T-cell (primary cell): ENCODE results near the gene DGKH. TPM values are rescaled to one million over a fixed set of nuclear protein-coding genes. Genes with fewer than 3 reads are reported as not detected.

Experiments
- ATAC-seq, 4 experiments: fragments of 200-7000 bp in 3 of 4; fragments of 150-1000 bp in 1 of 4; cut with Tn5 transposase; replicated peaks in 1 of 4; 1 replicate in 3 of 4; 2 replicates in 1 of 4; pipeline ENCODE4 v1.10.0; 2021; ENCODE audit warnings: moderate library complexity in 3 of 4, mild to moderate bottlenecking in 2 of 4, moderate number of reproducible peaks in 1 of 4
- CTCF ChIA-PET, 2 donors: fragments of 300-600 bp; sonication (Branson Sonifier 250); formaldehyde crosslinking; loops; one replicate each; lab custom pipeline; 2022; ENCODE audit warnings: antibody characterized with exemption in 2 of 2; lab: Charles Lee
- POLR2A ChIA-PET, 2 donors: fragments of 300-600 bp; sonication (Branson Sonifier 250); formaldehyde crosslinking; loops; one replicate each; lab custom pipeline; 2022; ENCODE audit warnings: antibody characterized with exemption in 2 of 2; lab: Charles Lee
- DNase-seq, 35 experiments: peaks; one replicate each; pipeline versions ENCODE4 v3.0.0 to v3.0.0-alpha.2; 2013 to 2023
- H3K27ac ChIP-seq: one replicate; pipeline ENCODE4 v1.5.1; 2013; ENCODE audit warnings: low read length
- H3K27me3 ChIP-seq, 2 experiments: replicated peaks in 1 of 2; 1 replicate in 1 of 2; 2 replicates in 1 of 2; pipeline versions ENCODE4 v1.6.1 to v1.7.0; 2013; ENCODE audit warnings: low read length in 1 of 2, mixed read lengths in 1 of 2; ENCODE audit not compliant: control insufficient read depth in 2 of 2, insufficient read depth in 2 of 2; ENCODE audit errors: extremely low read depth in 1 of 2
- H3K36me3 ChIP-seq, 2 donors: 1 replicate in 1 of 2; 2 replicates in 1 of 2; pipeline versions ENCODE4 v1.6.1 to v1.7.0; 2013; ENCODE audit warnings: low read length in 1 of 2; ENCODE audit not compliant: control insufficient read depth in 2 of 2, insufficient read depth in 1 of 2; ENCODE audit errors: extremely low read depth in 1 of 2
- H3K4me1 ChIP-seq, 2 experiments: 1 replicate in 1 of 2; 2 replicates in 1 of 2; pipeline versions ENCODE4 v1.6.1 to v1.7.0; 2013; ENCODE audit warnings: low read length in 2 of 2, mixed read lengths in 1 of 2; ENCODE audit not compliant: insufficient read depth in 2 of 2, control insufficient read depth in 1 of 2; ENCODE audit errors: extremely low read depth in 1 of 2
- H3K4me3 ChIP-seq, 2 donors: 1 replicate in 1 of 2; 2 replicates in 1 of 2; pipeline versions ENCODE4 v1.5.1 to v1.7.0; 2013; ENCODE audit warnings: mild to moderate bottlenecking in 2 of 2, low read length in 1 of 2, moderate library complexity in 1 of 2; ENCODE audit not compliant: control insufficient read depth in 1 of 2; ENCODE audit errors: extremely low read depth in 1 of 2
- H3K9me3 ChIP-seq: 2 replicates; pipeline ENCODE4 v1.7.0; 2013
- H3K27ac Mint-ChIP-seq, 2 donors: one replicate each; pipeline ENCODE4 v1.8.0; 2020 to 2021; ENCODE audit warnings: mild to moderate bottlenecking in 2 of 2, mixed read lengths in 2 of 2
- H3K27me3 Mint-ChIP-seq, 2 donors: one replicate each; pipeline ENCODE4 v1.8.0; 2021 to 2022; ENCODE audit warnings: mixed read lengths in 2 of 2
- H3K36me3 Mint-ChIP-seq: one replicate; pipeline ENCODE4 v1.8.0; 2021; ENCODE audit warnings: mixed read lengths
- H3K4me1 Mint-ChIP-seq, 3 donors: one replicate each; pipeline ENCODE4 v1.8.0; 2020 to 2022; ENCODE audit warnings: mixed read lengths in 3 of 3, mild to moderate bottlenecking in 1 of 3
- H3K4me3 Mint-ChIP-seq, 3 donors: one replicate each; pipeline ENCODE4 v1.8.0; 2020 to 2022; ENCODE audit warnings: mild to moderate bottlenecking in 3 of 3, mixed read lengths in 3 of 3, moderate library complexity in 3 of 3
- H3K9me3 Mint-ChIP-seq, 3 donors: one replicate each; pipeline ENCODE4 v1.8.0; 2020 to 2022; ENCODE audit warnings: mixed read lengths in 3 of 3
- WGBS: methylation state at CpG from one replicate; pipeline ENCODE4 v1.1.5; 2013; ENCODE audit warnings: missing lambda C conversion rate; ENCODE audit not compliant: insufficient coverage; 5-methylcytosine and 5-hydroxymethylcytosine counted together
- total RNA-seq, 35 experiments: library from RNA in 6 of 35; stranded (reverse) in 6 of 35; fragments of 120-200 nt in 1 of 35; gene quantifications; one replicate each; pipeline versions ENCODE4 v1.2.1 to v1.2.4 and lab custom pipeline; 2013 to 2026

The DGKH gene
- total RNA-seq, 5 donors from 2014 or later (not counting 1 experiment from before 2014, with no cell fraction given), result 8.6 to 14.6 (median 8.8) TPM

- no peak overlapping the region for H3K4me3 ChIP-seq
- peaks cover 18% of the 10 kb centered on the region for H3K36me3 Mint-ChIP-seq
- no peaks in the 10 kb centered on the region for H3K27me3 ChIP-seq
- no peaks in the 10 kb centered on the region for H3K27me3 Mint-ChIP-seq
- ChIA-PET POLR2A (no interaction called here), CTCF (no interaction called here)
- H3K4me1 Mint-ChIP-seq, result no peaks in the 10 kb centered on the region
- ATAC-seq, result no peak
- no peaks in the 10 kb centered on the region for H3K9me3 Mint-ChIP-seq
- no peak for DNase-seq
- H3K9me3 ChIP-seq, result no peaks in the 10 kb centered on the region
- H3K4me1 ChIP-seq, result no peaks in the 10 kb centered on the region
- no peak overlapping the region for H3K27ac Mint-ChIP-seq
- H3K36me3 ChIP-seq, result peaks cover 0 to 6% of the 10 kb centered on the region in 2 donors
- no peak overlapping the region for H3K27ac ChIP-seq
- H3K4me3 Mint-ChIP-seq, result no peak overlapping the region
- WGBS, result 93% methylated on average over 3 of the region's 4 CpGs
These were observed 184.2 kb downstream of the DGKH start for GRCh38 chr13:42232671-42233070.

- Mint-ChIP-seq H3K4me1 (no peaks in the 10 kb centered on the region), H3K9me3 (no peaks in the 10 kb centered on the region), H3K4me3 (no peak overlapping the region), H3K27ac (no peak overlapping the region), H3K27me3 (no peaks in the 10 kb centered on the region), H3K36me3 (peaks cover 18% of the 10 kb centered on the region)
- Histone ChIP-seq H3K27me3 (no peaks in the 10 kb centered on the region), H3K36me3 (peaks cover 0 to 6% of the 10 kb centered on the region in 2 donors), H3K9me3 (no peaks in the 10 kb centered on the region), H3K27ac (no peak overlapping the region), H3K4me3 (no peak overlapping the region), H3K4me1 (no peaks in the 10 kb centered on the region)
- ChIA-PET POLR2A (no interaction called here), CTCF (no interaction called here)
- ATAC-seq (no peak), DNase-seq (no peak)
- no CpG with 5 or more reads among the region's 1 CpG for WGBS
These were observed 185.3 kb downstream of the DGKH start for GRCh38 chr13:42233726-42234125.

DNA sequence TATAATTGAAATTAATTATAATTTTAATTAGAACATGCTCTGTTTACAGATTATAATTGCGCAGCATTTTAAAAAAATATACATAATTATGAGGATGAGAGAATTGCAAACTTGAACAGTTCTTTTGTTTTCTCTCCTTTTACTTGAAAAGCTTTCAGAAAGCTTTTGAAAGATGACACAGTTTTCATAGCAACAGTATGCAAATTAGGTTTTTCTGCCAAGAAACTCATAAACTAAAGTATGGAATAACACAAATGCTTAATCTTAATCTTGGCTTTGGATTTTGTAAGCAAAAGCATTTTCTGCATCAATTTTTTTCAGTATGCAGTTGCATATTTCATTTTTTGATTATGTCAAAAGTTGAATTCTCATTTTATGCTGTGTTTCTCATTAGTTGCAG is 190.7 kb downstream of the DGKH start:
- Mint-ChIP-seq H3K36me3 (peaks cover 5% of the 10 kb centered on the region), H3K9me3 (no peaks in the 10 kb centered on the region), H3K4me1 (no peaks in the 10 kb centered on the region), H3K27ac (no peak overlapping the region), H3K4me3 (no peak overlapping the region), H3K27me3 (no peaks in the 10 kb centered on the region)
- Histone ChIP-seq H3K9me3 (no peaks in the 10 kb centered on the region), H3K4me3 (no peak overlapping the region), H3K27ac (no peak overlapping the region), H3K36me3 (no peaks in the 10 kb centered on the region), H3K27me3 (no peaks in the 10 kb centered on the region), H3K4me1 (no peaks in the 10 kb centered on the region)
- no peak for ATAC-seq
- DNase-seq, result no peak
- CTCF ChIA-PET, result no interaction called here
- WGBS, result no CpG with 5 or more reads among the region's 1 CpG
- POLR2A ChIA-PET, result no interaction called here

- POLR2A ChIA-PET, result no interaction called here
These were observed 191.2 kb downstream of the DGKH start for GRCh38 chr13:42239644-42240043.

GRCh38 chr13:42246541-42246940 is 198.1 kb downstream of the DGKH start:
- no peak overlapping the region for H3K27ac ChIP-seq
- Mint-ChIP-seq H3K4me1 (no peaks in the 10 kb centered on the region), H3K4me3 (no peak overlapping the region), H3K36me3 (no peaks in the 10 kb centered on the region), H3K27me3 (peaks cover 2% of the 10 kb centered on the region in 2 donors), H3K27ac (no peak overlapping the region), H3K9me3 (no peaks in the 10 kb centered on the region)
- DNase-seq, result no peak
- no peaks in the 10 kb centered on the region for H3K27me3 ChIP-seq
- ChIA-PET CTCF (no interaction called here), POLR2A (no interaction called here)
- 100% methylated on average over 2 of the region's 8 CpGs for WGBS
- H3K36me3 ChIP-seq, result no peaks in the 10 kb centered on the region
- no peak overlapping the region for H3K4me3 ChIP-seq
- no peaks in the 10 kb centered on the region for H3K9me3 ChIP-seq
- no peak for ATAC-seq
- no peaks in the 10 kb centered on the region for H3K4me1 ChIP-seq

More at GRCh38 chr13:42239644-42240043, 191.2 kb downstream of the DGKH start:
- H3K9me3 ChIP-seq, result no peaks in the 10 kb centered on the region
- no peak overlapping the region for H3K4me3 ChIP-seq
- Mint-ChIP-seq H3K4me1 (no peaks in the 10 kb centered on the region), H3K9me3 (no peaks in the 10 kb centered on the region), H3K4me3 (no peak overlapping the region), H3K27me3 (no peaks in the 10 kb centered on the region), H3K36me3 (peaks cover 5% of the 10 kb centered on the region), H3K27ac (no peak overlapping the region)
- no peaks in the 10 kb centered on the region for H3K27me3 ChIP-seq
- CTCF ChIA-PET, result no interaction called here
- no peak for DNase-seq
- H3K27ac ChIP-seq, result no peak overlapping the region
- H3K36me3 ChIP-seq, result no peaks in the 10 kb centered on the region
- ATAC-seq, result no peak
- no peaks in the 10 kb centered on the region for H3K4me1 ChIP-seq

DNA sequence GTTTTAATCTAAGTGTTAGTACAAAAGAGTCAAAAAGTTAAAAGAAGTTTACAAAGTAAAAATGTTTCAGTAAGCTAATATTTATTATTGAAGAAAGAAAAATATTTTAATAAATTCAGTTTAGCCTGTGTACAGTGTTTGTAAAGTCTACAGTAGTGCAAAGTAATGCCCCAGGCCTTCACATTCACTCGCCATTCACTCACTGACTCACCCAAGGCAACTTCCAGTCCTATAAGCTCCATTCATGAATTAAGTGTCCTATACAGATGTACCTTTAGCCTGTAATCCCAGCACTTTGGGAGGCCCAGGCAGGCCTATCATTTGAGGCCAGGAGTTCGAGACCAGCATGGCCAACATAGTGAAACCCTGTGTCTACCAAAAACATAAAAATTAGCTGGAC is 199.4 kb downstream of the DGKH start:
- Histone ChIP-seq H3K4me3 (no peak overlapping the region), H3K27ac (no peak overlapping the region), H3K36me3 (no peaks in the 10 kb centered on the region), H3K4me1 (no peaks in the 10 kb centered on the region), H3K9me3 (no peaks in the 10 kb centered on the region), H3K27me3 (no peaks in the 10 kb centered on the region)
- DNase-seq, result no peak
- ChIA-PET POLR2A (interaction anchor here in 1 of 2 donors (0.6 kb wide), 1 partner anchor 67 kb away, joined by 3 read pairs; no protein-coding TSS in a partner anchor), CTCF (no interaction called here)
- H3K4me3 Mint-ChIP-seq, result no peak overlapping the region
- no peaks in the 10 kb centered on the region for H3K36me3 Mint-ChIP-seq
- no peak for ATAC-seq
- WGBS, result 100% methylated on average over 1 of the region's 2 CpGs
- no peaks in the 10 kb centered on the region for H3K4me1 Mint-ChIP-seq
- peaks cover 2 to 6% of the 10 kb centered on the region in 2 donors for H3K27me3 Mint-ChIP-seq
- H3K9me3 Mint-ChIP-seq, result no peaks in the 10 kb centered on the region
- no peak overlapping the region for H3K27ac Mint-ChIP-seq

- CTCF ChIA-PET, result no interaction called here
- POLR2A ChIA-PET, result interaction anchor here in 1 of 2 donors (1.0 kb wide), 1 partner anchor 49 kb away, joined by 3 read pairs; no protein-coding TSS in a partner anchor
- H3K27ac Mint-ChIP-seq, result no peak overlapping the region
These were observed 207.4 kb downstream of the DGKH start for GRCh38 chr13:42255886-42256285.

More at GRCh38 chr13:42255886-42256285, 207.4 kb downstream of the DGKH start:
- Histone ChIP-seq H3K4me3 (no peak overlapping the region), H3K27me3 (no peaks in the 10 kb centered on the region), H3K4me1 (no peaks in the 10 kb centered on the region), H3K9me3 (no peaks in the 10 kb centered on the region), H3K36me3 (no peaks in the 10 kb centered on the region), H3K27ac (no peak overlapping the region)
- Mint-ChIP-seq H3K27me3 (peaks cover 6% of the 10 kb centered on the region in 2 donors), H3K4me3 (no peak overlapping the region), H3K9me3 (no peaks in the 10 kb centered on the region), H3K36me3 (no peaks in the 10 kb centered on the region), H3K4me1 (peaks cover 6 to 11% (median 8%) of the 10 kb centered on the region in 3 donors)
- WGBS, result 98% methylated on average over 3 of the region's 5 CpGs
- ATAC-seq (no peak), DNase-seq (no peak)
